ENCODE measurements around the gene TIAM2. TPM values are rescaled to one million over a fixed set of nuclear protein-coding genes. Genes with fewer than 3 reads are reported as not detected.

TIAM2 gene
- total and polyA plus RNA-seq, 10 of the 15 experiments (the other 5 are each of a cell fraction or from before 2014, with no cell fraction given): 1.1 to 10.5 (median 2.3) TPM

DNA sequence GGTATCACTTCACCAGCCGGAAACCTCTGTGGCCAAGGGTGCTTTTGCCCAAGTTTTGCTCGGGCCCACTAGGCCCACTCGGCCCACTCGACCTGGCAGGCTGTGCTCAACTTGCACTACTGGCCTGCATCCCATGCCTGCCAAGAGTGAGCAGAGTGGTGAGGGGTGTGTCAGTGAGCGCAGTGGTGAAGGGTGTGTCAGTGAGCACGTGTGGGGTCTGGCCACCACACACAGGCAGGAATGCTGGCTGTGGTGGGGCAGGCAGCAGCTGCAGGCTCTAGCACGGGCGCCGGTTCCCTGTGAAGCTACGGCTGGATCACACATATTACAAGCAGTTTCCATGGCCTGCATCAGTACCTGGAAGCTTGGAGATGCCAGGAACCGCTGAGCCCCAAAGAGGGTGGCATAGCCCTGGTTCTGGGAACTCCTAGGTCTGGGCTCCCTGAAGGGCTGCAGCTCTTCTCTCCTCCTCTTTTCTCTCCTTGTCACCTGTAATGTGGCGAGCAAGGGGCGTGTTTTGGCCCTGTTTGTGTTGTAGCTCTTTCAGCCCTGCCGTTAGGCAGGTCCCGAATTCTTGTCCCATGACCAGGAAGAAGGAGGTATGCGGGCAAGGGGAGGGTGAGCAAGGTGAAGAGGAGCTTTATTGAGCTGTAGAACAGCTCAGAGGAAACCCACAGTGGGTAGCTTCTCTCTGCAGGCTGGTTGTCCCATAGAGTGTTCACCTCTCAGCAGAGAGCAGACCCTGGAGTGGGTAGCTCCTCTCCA, 217.7 kb downstream of the TIAM2 start:
- DNase-seq (ENCODE audit: low read depth, low spot score) (no peak), FAIRE-seq (no peak), ATAC-seq (no peak)
- no peaks in the 10 kb centered on the region for H4K20me1 ChIP-seq (ENCODE audit: control insufficient read depth, insufficient read depth)
- in situ Hi-C loops (cut with MboI) (no loop called here), intact Hi-C loops (cut with micrococcal nuclease; ENCODE audit: unreplicated experiment) (no loop called here)
- no peak overlapping the region for H3K9ac ChIP-seq (ENCODE audit: control insufficient read depth, insufficient read depth, low read length)
- SMC1A ChIA-PET (ENCODE audit: uncharacterized antibody, unreplicated experiment): interaction anchor here (2.4 kb wide), 1 partner anchor 10 kb away, joined by 7 read pairs; no protein-coding TSS in a partner anchor
- peaks cover 0 to 4% of the 10 kb centered on the region in 2 experiments; a peak in 3 of 4 replicates for H3K36me3 ChIP-seq (ENCODE audit: control insufficient read depth in 2 of 2, insufficient read depth in 2 of 2, low read length in 1 of 2)
- H3K4me2 ChIP-seq (ENCODE audit: control insufficient read depth, insufficient read depth): no peak overlapping the region
- POLR2A ChIA-PET: interaction anchor here (1.7 kb wide), 1 partner anchor 10 kb away, joined by 4 read pairs; no protein-coding TSS in a partner anchor
- no peaks in the 10 kb centered on the region for H3K27me3 ChIP-seq (replicated peaks in 1 of 2; ENCODE audit: control insufficient read depth in 2 of 2, insufficient read depth in 2 of 2, low read length in 1 of 2)
- RAD21 ChIA-PET (ENCODE audit: unreplicated experiment): interaction anchor here (2.0 kb wide), 1 partner anchor 41 kb away, joined by 7 read pairs; no protein-coding TSS in a partner anchor
- H3K79me2 ChIP-seq (ENCODE audit: control insufficient read depth, insufficient read depth, low read length): no peaks in the 10 kb centered on the region
- no peak for TF ChIP-seq SREBF1 (IDR thresholded peaks at IDR 0.05; ENCODE audit: low read length)
- TF ChIP-seq RUNX3 (IDR thresholded peaks at IDR 0.05; ENCODE audit: low read length): no peak
- TF ChIP-seq YY1 (IDR thresholded peaks at IDR 0.05; ENCODE audit: low read depth, low read length): no peak
- TF ChIP-seq MTA3 (IDR thresholded peaks at IDR 0.05; ENCODE audit: borderline replicate concordance, low read length): no peak
- TF ChIP-seq ZNF24 (IDR thresholded peaks at IDR 0.05): no peak
- TF ChIP-seq, protein P1, sequence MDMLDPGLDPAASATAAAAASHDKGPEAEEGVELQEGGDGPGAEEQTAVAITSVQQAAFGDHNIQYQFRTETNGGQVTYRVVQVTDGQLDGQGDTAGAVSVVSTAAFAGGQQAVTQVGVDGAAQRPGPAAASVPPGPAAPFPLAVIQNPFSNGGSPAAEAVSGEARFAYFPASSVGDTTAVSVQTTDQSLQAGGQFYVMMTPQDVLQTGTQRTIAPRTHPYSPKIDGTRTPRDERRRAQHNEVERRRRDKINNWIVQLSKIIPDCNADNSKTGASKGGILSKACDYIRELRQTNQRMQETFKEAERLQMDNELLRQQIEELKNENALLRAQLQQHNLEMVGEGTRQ (IDR thresholded peaks at IDR 0.05; ENCODE audit: borderline replicate concordance, low read depth, low read length): no peak
- no peak for TF ChIP-seq PAX8 (IDR thresholded peaks at IDR 0.05)
- TF ChIP-seq POLR2AphosphoS2 (IDR thresholded peaks at IDR 0.05; ENCODE audit: low read depth, low read length): no peak
- TF ChIP-seq ZSCAN29 (IDR thresholded peaks at IDR 0.05): no peak
- TF ChIP-seq ESRRA (IDR thresholded peaks at IDR 0.05; ENCODE audit: low read length): no peak
- TF ChIP-seq IKZF2 (IDR thresholded peaks at IDR 0.05): no peak
- TF ChIP-seq BACH1 (IDR thresholded peaks at IDR 0.05; ENCODE audit: borderline replicate concordance): no peak
- no peak for TF ChIP-seq TAF1 (IDR thresholded peaks at IDR 0.05; ENCODE audit: borderline replicate concordance, low read depth, low read length)
- TF ChIP-seq, protein P2, sequence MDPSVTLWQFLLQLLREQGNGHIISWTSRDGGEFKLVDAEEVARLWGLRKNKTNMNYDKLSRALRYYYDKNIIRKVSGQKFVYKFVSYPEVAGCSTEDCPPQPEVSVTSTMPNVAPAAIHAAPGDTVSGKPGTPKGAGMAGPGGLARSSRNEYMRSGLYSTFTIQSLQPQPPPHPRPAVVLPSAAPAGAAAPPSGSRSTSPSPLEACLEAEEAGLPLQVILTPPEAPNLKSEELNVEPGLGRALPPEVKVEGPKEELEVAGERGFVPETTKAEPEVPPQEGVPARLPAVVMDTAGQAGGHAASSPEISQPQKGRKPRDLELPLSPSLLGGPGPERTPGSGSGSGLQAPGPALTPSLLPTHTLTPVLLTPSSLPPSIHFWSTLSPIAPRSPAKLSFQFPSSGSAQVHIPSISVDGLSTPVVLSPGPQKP (IDR thresholded peaks at IDR 0.05; ENCODE audit: low read depth, low read length): no peak
- TF ChIP-seq TCF12 (IDR thresholded peaks at IDR 0.05; ENCODE audit: low read depth, low read length): no peak
- TF ChIP-seq, protein P3, sequence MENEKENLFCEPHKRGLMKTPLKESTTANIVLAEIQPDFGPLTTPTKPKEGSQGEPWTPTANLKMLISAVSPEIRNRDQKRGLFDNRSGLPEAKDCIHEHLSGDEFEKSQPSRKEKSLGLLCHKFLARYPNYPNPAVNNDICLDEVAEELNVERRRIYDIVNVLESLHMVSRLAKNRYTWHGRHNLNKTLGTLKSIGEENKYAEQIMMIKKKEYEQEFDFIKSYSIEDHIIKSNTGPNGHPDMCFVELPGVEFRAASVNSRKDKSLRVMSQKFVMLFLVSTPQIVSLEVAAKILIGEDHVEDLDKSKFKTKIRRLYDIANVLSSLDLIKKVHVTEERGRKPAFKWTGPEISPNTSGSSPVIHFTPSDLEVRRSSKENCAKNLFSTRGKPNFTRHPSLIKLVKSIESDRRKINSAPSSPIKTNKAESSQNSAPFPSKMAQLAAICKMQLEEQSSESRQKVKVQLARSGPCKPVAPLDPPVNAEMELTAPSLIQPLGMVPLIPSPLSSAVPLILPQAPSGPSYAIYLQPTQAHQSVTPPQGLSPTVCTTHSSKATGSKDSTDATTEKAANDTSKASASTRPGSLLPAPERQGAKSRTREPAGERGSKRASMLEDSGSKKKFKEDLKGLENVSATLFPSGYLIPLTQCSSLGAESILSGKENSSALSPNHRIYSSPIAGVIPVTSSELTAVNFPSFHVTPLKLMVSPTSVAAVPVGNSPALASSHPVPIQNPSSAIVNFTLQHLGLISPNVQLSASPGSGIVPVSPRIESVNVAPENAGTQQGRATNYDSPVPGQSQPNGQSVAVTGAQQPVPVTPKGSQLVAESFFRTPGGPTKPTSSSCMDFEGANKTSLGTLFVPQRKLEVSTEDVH (IDR thresholded peaks at IDR 0.05; ENCODE audit: low read depth, partially characterized antibody): no peak
- TF ChIP-seq WRNIP1 (IDR thresholded peaks at IDR 0.05; ENCODE audit: borderline replicate concordance, low read depth, low read length): no peak
- TF ChIP-seq, protein P4, sequence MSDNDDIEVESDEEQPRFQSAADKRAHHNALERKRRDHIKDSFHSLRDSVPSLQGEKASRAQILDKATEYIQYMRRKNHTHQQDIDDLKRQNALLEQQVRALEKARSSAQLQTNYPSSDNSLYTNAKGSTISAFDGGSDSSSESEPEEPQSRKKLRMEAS (IDR thresholded peaks at IDR 0.05; ENCODE audit: low read depth, low read length): no peak
- TF ChIP-seq MTA2 (IDR thresholded peaks at IDR 0.05; ENCODE audit: low read depth): no peak
- no peak for TF ChIP-seq FOS (IDR thresholded peaks at IDR 0.05; ENCODE audit: borderline replicate concordance, extremely low read depth, insufficient read length)
- WGBS (ENCODE audit: insufficient coverage, insufficient replicate concordance, low lambda C conversion rate, missing lambda C conversion rate): 89% methylated on average over 16 of the region's 16 CpGs
- H3K4me1 ChIP-seq (ENCODE audit: control insufficient read depth, insufficient read depth, low read length): no peaks in the 10 kb centered on the region
- BruUV-seq (replicated peaks): no TSS peak
- H3K27ac ChIP-seq (ENCODE audit: control insufficient read depth, insufficient read depth): no peak overlapping the region
- CTCF ChIA-PET: interaction anchor here (1.0 kb wide), 1 partner anchor 34 kb away, joined by 8 read pairs; no protein-coding TSS in a partner anchor
- no peaks in the 10 kb centered on the region for H3K9me3 ChIP-seq (replicated peaks; ENCODE audit: control insufficient read depth, insufficient read depth, low read length)
- H2AFZ ChIP-seq (ENCODE audit: control insufficient read depth, low read depth, low read length): no peak overlapping the region
- no peak overlapping the region for H3K4me3 ChIP-seq

All from GM12878 (cell line).